NCI-H2107 treated with DMSO at 0.1 percent for 48 hours (cell line): ENCODE results near the gene DUSP5.

ENCODE experiments used
- DNase-seq: peaks from one replicate; lab custom pipeline; 2025; ENCODE audit not compliant: unreplicated experiment; lab: John Stamatoyannopoulos, UW

Gene DUSP5

DNA sequence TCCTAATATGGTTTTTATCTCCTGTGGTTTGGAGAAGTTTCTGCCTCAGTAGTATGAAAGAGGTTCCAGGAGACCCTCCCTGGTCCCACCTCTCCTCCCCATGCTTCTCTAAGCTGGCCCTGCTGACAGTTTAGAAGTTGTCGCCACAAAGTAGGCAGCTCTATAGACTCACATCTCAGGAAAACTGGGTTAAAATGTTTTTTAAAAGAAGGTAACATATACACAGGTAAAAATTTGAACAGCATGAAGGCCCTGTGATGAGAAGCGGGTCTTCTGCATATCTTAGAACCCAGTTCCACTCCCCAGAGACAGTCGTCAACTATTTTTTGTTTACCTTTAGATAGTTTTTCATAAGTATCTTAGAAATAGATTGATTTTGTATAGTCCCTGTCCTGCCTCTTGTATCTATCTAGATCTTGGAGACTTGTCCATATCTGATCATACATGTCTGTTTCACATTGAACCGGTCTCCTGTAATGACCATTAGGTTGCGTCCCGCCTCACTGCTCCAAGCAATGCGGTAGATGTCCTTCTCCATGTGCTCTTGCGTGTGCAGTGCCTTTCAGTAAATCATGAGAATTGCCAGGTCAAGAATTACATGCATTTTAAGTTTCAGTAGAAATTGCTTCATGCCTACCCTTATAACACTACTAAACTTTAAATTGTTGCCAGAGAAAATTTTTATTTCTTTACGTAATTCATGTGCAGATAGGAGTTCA lies 2.2 kb downstream of the DUSP5 start:
- no peak for DNase-seq

DNA sequence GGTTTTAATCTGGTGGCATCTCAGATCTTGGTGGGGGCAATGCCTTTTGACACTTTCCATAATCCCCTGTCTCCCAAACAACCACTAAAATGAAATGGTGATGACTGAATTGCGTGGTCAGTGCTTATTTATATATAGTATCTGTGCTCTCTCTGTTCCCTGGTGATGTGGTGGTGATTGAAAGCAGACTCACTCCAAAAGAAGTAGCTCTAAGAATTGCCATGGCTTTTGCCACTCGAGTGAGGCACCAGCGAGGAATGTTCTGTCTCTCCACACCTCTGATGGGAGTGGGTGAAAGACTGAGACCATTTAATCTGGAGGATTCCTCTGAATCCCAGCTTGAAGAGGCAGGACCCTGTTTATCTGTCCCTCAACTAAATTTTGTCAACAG lies 2.8 kb downstream of the DUSP5 start:
- DNase-seq: no peak

DNA sequence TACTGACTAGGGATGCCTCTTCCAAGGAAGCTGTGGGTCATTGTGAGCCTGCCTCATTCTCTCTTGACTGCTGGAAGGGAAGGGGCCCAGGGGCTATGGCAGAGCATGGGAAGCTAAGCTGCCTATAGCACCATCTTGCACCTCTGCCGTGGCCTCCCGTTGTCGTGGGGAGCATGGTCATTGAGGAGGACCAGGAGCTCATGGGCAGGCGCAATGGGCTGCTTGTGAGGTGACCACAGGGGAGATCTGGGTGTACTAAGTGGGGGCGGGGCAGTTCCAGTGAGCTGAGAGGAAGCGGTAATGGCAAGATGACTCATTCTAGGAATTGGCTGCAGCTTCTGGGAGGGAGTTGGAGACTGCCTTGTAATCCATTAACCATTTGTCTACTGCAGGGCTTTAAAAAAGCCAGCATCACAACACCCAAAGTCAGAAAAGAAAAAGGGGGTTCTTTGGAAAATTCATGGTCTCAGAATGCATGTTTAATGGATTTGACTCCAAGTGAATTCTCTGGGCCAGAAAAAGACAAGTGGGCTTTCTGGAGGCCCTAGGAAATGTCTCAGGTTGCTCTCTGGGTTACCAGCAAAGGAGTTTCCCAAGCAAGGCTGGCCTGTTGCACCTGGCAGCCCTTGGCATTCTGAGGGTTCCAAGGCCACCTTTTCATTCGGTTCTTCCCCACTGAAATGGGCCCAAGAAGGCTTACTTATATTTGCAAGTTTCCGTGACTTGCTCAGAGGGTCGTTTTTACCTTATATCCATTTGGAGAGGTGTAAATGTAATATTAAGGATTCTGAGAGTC lies 3.6 kb downstream of the DUSP5 start:
- DNase-seq: no peak

DNA sequence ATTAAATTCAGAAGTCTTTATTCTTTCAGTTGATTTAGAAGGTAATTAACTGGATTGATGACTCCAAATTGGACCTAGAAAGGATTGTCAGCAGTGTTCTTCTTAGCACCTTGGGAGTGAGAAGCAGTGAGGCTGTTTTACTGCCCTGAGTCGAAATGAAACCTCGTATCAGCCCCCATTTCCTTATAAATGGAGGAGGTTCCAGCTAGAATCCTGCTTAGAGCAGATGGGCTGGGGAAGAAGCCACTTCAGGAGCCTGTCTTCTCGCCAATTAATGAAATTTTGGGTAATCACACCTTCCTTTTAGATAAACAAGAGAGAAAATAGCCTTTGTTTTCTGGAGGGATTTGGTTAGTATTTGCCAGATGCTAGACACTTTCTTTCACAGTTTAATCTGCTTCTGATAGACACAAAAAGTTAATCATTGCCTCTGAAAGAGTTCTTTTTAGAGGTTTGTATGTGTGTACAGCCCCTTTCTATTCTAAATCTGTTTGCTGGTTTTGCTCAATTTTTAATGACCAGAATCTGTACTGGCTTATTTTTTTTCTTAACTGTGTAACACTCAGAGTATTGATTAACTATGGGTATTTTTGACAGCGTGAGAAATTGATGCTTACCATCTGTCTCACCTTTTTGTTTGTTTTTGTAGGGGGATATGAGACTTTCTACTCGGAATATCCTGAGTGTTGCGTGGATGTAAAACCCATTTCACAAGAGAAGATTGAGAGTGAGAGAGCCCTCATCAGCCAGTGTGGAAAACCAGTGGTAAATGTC lies 4.6 kb downstream of the DUSP5 start:
- DNase-seq: no peak

DNA sequence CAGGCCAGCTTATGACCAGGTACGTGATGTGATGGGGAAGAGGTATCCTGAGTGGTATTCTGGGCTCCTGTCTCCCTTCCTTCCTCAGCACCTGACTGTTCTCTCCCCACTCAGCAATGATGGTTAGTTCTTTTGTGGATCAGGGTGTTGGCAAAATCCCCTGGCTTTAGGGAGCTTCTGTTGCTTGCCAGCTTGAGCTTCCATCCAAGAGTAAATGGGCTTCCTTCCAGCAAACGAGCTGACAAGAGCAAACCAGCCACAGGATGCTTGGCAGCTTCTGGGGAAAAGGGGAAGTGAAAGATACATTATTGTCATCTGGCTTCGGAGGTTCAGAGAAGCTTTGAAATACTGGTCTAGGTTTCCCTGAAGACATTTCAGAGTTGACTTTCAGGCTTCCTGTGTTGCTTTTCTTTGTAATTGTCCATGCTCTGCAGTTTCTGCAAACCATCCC lies 5.2 kb downstream of the DUSP5 start:
- DNase-seq: no peak

- DNase-seq: no peak
Observed at GRCh38 chr10:110503528-110504110, 5.9 kb downstream of the DUSP5 start.

DNA sequence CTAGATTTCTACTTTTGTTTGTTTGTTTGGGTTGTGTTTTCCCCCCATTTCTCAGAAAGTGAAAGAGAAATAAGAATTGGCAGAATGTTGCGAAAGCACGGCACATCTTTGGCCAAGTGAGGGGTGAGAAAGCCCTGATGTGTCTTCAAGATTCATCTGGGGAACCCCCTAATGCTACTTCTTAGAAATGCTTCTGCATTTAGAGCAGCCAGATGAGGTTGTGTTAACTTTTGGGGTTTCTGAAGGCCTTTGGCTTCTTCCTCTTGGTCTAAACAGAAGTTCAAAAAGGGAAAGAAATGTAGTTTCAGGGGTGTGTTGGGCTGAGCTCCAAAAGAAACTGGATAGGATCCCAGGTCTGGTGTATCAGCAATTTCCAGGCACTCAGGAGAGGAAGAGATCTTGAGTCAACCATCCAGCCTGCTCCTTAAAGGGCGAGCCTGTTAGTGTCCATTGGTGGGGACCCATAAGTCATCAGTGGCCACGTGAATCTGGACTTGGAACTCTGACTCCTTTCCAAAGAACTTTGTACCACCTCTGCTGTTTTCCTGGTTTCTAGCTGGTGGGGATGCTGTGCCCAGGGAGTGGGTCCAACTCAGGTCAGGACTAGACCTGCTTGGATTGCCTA lies 6.5 kb downstream of the DUSP5 start:
- DNase-seq: no peak

GRCh38 chr10:110505130-110505770 lies 7.5 kb downstream of the DUSP5 start:
- DNase-seq: no peak

DNA sequence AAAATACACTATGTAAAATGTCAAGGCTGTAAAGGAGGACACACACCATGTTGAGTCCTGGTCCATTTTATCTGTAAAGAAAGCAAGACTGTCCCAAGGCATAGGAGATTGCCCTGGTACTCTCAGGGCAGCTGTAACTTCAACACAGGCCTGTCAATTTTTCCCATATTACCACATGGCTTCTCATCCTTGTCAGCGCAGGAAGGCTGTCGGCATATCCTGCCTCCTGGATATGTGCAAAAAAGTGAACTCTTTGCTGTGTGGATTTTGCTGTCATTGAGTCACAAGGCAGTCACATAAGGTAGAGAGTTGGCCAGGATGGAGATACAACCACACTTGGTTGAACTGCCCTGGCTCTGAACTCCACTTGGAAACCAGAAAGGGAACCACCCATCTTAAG lies 8.7 kb downstream of the DUSP5 start:
- no peak for DNase-seq

- DNase-seq: no peak
Observed at GRCh38 chr10:110507346-110507745, 9.6 kb downstream of the DUSP5 start.

GRCh38 chr10:110508159-110508788 lies 10.6 kb downstream of the DUSP5 start:
- DNase-seq: no peak

- DNase-seq: no peak
Observed at GRCh38 chr10:110508806-110509544, 11.3 kb downstream of the DUSP5 start.

- DNase-seq: no peak
Observed at GRCh38 chr10:110509560-110509959, 11.9 kb downstream of the DUSP5 start.

DNA sequence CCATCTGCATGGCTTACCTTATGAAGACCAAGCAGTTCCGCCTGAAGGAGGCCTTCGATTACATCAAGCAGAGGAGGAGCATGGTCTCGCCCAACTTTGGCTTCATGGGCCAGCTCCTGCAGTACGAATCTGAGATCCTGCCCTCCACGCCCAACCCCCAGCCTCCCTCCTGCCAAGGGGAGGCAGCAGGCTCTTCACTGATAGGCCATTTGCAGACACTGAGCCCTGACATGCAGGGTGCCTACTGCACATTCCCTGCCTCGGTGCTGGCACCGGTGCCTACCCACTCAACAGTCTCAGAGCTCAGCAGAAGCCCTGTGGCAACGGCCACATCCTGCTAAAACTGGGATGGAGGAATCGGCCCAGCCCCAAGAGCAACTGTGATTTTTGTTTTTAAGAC lies 12.4 kb downstream of the DUSP5 start:
- DNase-seq: no peak

- DNase-seq: no peak
Observed at GRCh38 chr10:110510730-110511129, 13.0 kb downstream of the DUSP5 start.

DNA sequence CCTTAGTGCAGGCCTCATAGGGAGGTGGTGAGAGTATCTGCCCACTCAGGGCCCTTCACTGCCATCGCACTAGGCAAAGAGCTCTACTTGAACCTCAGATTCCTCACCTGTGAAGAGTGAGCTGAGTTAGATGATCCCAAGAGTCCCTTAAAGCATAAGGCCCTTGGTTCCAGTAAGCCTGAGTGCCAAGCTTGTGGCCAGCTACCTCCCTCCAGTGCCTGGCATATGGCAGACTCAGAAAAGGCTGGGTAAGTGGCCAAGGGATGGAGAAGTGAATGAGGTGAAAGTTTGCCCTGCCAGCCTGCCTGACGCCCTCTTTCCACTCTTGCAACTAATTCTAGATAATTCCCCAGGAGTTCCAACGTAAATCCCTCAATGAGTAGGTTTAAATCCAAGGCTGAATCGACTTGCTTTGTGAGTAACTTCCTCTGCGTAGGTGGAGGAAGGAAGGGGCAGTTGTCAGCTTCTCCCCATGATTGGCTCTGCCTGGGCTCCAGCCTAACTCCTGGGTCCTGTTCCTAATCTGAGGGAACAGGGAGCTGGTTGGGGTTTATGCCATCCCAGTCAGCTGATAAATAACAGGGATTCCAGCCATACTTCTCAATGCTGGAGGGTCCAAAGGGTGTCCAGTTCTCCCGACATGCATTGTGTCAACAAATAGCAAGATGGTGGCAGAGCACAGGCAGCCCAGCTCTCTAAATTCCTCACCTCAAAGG lies 14.2 kb downstream of the DUSP5 start:
- DNase-seq: no peak

GRCh38 chr10:110512461-110513187 lies 14.9 kb downstream of the DUSP5 start:
- no peak for DNase-seq

GRCh38 chr10:110513949-110514348 lies 16.2 kb downstream of the DUSP5 start:
- DNase-seq: no peak
